HG03175 (cell line): ENCODE data around the gene SUSD6.

Source experiments
- ATAC-seq: cut with Tn5 transposase; IDR thresholded peaks from one replicate; pipeline ENCODE4 v1.9.1; 2021; ENCODE audit warnings: mild to moderate bottlenecking, moderate library complexity; ENCODE audit not compliant: unreplicated experiment

SUSD6 gene

DNA sequence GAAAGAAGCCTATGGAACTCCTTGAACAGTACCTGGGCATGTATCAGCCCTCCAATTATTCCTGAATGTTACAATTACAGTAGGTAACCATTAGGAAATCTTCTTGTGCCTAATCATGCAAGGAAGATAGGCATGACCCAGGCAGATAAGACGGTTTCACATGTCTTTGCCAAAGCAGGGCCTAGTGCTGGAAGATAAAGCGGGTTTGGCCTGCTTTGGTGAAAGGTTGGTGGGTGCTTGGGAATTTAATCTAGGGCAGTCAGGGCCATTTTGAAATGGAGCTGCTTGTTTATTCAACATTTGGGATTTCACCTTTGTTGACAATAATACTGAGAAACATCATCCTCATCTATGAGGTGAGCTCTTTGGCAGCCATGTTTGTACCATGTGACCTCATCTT lies 143.1 kb downstream of the SUSD6 start:
- no peak for ATAC-seq

DNA sequence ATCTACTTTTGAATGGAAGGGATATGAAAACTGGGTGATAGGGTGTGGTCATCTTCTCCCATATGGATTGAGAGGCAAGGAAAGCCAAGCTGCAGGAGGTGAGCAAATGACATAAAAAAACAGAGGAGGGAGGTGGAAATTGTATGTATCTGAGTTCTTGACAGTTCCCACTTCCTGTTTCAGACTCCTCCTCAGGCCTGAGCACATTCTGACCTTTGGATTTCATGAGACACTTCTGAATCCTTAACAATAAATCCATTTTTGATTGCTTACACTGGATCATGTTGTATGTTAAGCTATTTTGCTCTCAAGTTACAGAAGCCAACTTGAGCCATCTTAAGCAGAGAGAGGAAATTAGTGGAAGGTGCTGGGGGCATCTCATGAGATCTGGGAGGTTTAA lies 143.9 kb downstream of the SUSD6 start:
- ATAC-seq, result no peak

DNA sequence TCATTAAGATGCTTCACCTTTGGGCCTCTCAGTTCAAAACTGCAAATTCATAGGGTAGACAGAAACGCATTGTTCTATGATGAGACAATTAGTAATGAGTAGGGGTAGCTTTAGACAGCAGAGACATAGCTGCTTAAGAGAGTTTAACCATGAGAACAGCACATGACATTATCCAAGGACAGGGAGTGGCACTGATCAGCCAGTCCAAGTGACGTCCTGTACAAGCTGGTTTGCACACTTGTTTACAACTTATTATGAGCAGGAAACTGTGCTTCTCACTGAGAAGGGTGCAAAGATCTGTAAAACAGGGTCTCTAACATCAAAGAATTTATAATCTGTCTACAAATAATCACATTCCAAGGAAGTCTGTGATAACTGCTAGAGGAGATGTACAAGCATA lies 144.4 kb downstream of the SUSD6 start:
- ATAC-seq, result no peak

DNA sequence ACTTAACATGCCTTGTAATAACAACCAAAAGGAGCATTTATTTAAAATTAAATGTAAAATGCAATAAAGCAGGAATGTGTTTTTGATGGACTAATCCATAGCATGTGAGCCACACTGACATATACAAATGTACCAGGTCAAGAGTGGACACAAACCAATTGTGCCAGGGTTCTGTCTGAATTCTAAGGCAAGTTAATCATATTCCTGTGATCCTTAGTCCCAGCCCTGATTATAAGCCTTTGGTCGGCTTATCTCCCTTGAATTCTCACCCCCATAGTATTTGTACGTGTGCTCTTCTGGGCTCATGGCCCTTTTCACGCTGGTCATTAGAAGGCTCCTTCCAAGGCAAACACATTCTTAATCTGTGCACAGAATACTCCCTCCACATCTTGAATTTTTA lies 144.9 kb downstream of the SUSD6 start:
- no peak for ATAC-seq

DNA sequence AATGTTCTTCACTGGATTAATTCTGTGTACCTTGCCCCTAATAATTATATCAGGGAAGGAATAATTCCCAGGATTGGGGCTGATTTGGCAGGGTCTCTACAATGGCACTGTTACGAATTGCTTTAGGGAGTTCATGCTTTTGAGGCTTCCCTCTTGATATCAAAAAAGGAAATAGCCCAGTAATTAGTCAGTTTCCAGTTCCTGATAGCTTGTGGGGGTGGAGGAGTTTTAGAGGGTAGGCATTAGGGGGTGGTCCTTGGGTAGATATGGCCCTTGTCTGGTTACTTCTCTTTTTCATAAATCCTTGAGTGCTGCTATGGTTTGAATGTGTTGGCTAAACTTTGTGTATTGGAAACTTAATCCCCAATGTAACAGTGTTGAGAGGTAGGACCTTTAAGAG lies 149.4 kb downstream of the SUSD6 start:
- ATAC-seq, result no peak

DNA sequence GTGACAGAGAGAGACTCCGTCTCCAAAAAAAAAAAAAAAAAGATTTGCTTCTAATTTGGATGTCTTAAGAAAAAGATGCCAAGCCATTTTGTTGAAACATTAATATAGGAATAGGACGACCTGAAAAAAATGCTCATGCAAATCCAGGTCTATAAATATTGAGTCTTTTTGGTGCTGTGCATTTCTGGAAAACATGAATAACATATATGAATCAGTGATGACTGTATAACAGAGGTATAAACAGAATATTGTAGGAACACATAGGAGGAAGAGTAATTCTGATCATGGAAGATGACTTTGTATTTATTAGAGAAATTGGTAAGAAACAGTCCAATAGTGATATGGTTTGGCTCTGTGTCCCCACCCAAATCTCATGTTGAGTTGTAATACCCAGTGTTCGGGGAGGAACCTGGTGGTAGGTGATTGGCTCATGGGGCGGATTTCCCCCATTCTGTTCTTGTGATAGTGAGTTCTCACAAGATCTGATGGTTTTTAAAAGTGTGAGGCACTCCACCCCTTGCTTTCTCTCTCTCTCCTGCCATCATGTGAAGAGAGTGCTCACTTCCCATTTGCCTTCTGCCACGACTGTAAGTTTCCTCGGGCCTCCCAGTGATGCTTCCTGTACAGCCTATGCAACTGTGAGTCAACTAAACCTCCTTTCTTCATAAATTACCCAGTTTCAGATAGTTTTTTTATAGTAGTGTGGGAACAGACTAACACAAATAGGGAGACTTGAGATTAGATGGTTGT lies 152.5 kb downstream of the SUSD6 start:
- no peak for ATAC-seq
